Right atrium auricular region (tissue), 2 donors: Measurements from ENCODE around the gene RHBDD2. TPM values are rescaled to one million over a fixed set of nuclear protein-coding genes. Genes with fewer than 3 reads are reported as not detected.
"Not testable (repeated sequence)": the region's sequence is repeated elsewhere in the genome, so short reads cannot be mapped to it uniquely, and the experiment has no call there.

Experiments
- DNase-seq: peaks from one replicate; pipeline ENCODE4 v3.0.0-alpha.2; 2019; ENCODE audit warnings: low spot score
- H3K27ac ChIP-seq, 2 donors: fragments of 200-600 bp; sonication (generic); 1 replicate in 1 of 2; 2 replicates in 1 of 2; pipeline ENCODE4 v1.5.1; 2016 to 2019
- H3K27me3 ChIP-seq, 2 donors: fragments of 200-600 bp; sonication (generic); one replicate each; pipeline versions ENCODE4 v1.5.1 to v1.6.0; 2017 to 2019
- H3K36me3 ChIP-seq: fragments of 200-600 bp; sonication (generic); one replicate; pipeline ENCODE4 v1.5.1; 2016
- H3K4me1 ChIP-seq, 2 donors: fragments of 200-600 bp; sonication (generic); one replicate each; pipeline versions ENCODE4 v1.5.1 to v1.6.0; 2017 to 2019
- H3K4me3 ChIP-seq, 2 donors: fragments of 200-600 bp; sonication (generic); 1 replicate in 1 of 2; 2 replicates in 1 of 2; pipeline ENCODE4 v1.5.1; 2017 to 2019; ENCODE audit warnings: mild to moderate bottlenecking in 1 of 2, moderate library complexity in 1 of 2
- H3K9me3 ChIP-seq, 2 donors: fragments of 200-600 bp; sonication (generic); one replicate each; pipeline ENCODE4 v1.5.1; 2019
- CTCF ChIP-seq, 2 donors: fragments of 200-600 bp; sonication (generic); IDR thresholded peaks; one replicate each; pipeline ENCODE4 v1.5.1; 2019; ENCODE audit warnings: antibody characterized with exemption in 2 of 2
- total RNA-seq, 2 donors: library from RNA; depleted of rRNA; stranded (reverse); fragments of >200 nt; gene quantifications; one replicate each; pipeline ENCODE4 v1.1.0, GENCODE V29; 2016

The RHBDD2 gene
- total RNA-seq, 2 donors from 2014 or later: 43.5 to 60.0 TPM

- DNase-seq: no peak
- no peaks in the 10 kb centered on the region for H3K27me3 ChIP-seq
- H3K27ac ChIP-seq: no peak overlapping the region
- TF ChIP-seq CTCF (IDR thresholded peaks at IDR 0.05): no peak
- no peaks in the 10 kb centered on the region for H3K4me1 ChIP-seq
- H3K4me3 ChIP-seq: no peak overlapping the region
- no peaks in the 10 kb centered on the region for H3K9me3 ChIP-seq
- H3K36me3 ChIP-seq: no peaks in the 10 kb centered on the region
Measured at GRCh38 chr7:75849573-75849972, 29.3 kb upstream of the RHBDD2 start.

GRCh38 chr7:75850235-75850634 lies 28.6 kb upstream of the RHBDD2 start:
- no peak for TF ChIP-seq CTCF (IDR thresholded peaks at IDR 0.05)
- no peaks in the 10 kb centered on the region for H3K27me3 ChIP-seq

GRCh38 chr7:75854233-75854632 lies 24.6 kb upstream of the RHBDD2 start:
- DNase-seq: no peak
- no peak overlapping the region for H3K4me3 ChIP-seq
- no peaks in the 10 kb centered on the region for H3K9me3 ChIP-seq
- no peaks in the 10 kb centered on the region for H3K27me3 ChIP-seq
- TF ChIP-seq CTCF (IDR thresholded peaks at IDR 0.05): no peak
- H3K27ac ChIP-seq: no peak overlapping the region
- no peaks in the 10 kb centered on the region for H3K36me3 ChIP-seq
- no peaks in the 10 kb centered on the region for H3K4me1 ChIP-seq

More at GRCh38 chr7:75850235-75850634, 28.6 kb upstream of the RHBDD2 start:
- Histone ChIP-seq H3K36me3 (no peaks in the 10 kb centered on the region), H3K9me3 (no peaks in the 10 kb centered on the region), H3K4me3 (no peak overlapping the region), H3K27ac (no peak overlapping the region), H3K4me1 (no peaks in the 10 kb centered on the region)
- DNase-seq: no peak

GRCh38 chr7:75854813-75855345 lies 24.0 kb upstream of the RHBDD2 start:
- not testable (repeated sequence) for H3K9me3 ChIP-seq, DNase-seq, H3K27me3 ChIP-seq, H3K36me3 ChIP-seq, H3K4me1 ChIP-seq, H3K27ac ChIP-seq, H3K4me3 ChIP-seq

- no peak for TF ChIP-seq CTCF (IDR thresholded peaks at IDR 0.05)
- Histone ChIP-seq H3K4me1 (no peaks in the 10 kb centered on the region), H3K9me3 (no peaks in the 10 kb centered on the region), H3K27me3 (no peaks in the 10 kb centered on the region), H3K4me3 (no peak overlapping the region), H3K36me3 (no peaks in the 10 kb centered on the region), H3K27ac (no peak overlapping the region)
- DNase-seq: no peak
Measured at GRCh38 chr7:75856536-75856935, 22.3 kb upstream of the RHBDD2 start.

GRCh38 chr7:75858410-75858809 lies 20.4 kb upstream of the RHBDD2 start:
- DNase-seq: no peak
- H3K27ac ChIP-seq: no peak overlapping the region
- no peak overlapping the region for H3K4me3 ChIP-seq
- no peaks in the 10 kb centered on the region for H3K27me3 ChIP-seq
- H3K9me3 ChIP-seq: no peaks in the 10 kb centered on the region
- H3K4me1 ChIP-seq: no peaks in the 10 kb centered on the region
- no peak for TF ChIP-seq CTCF (IDR thresholded peaks at IDR 0.05)
- no peaks in the 10 kb centered on the region for H3K36me3 ChIP-seq
